Heart right ventricle (tissue), 16 donors: ENCODE data around the gene SUSD5. TPM values are rescaled to one million over a fixed set of nuclear protein-coding genes. Genes with fewer than 3 reads are reported as not detected.
"Not testable (repeated sequence)": the region's sequence is repeated elsewhere in the genome, so short reads cannot be mapped to it uniquely, and the experiment has no call there.

Experiments
- ATAC-seq, 8 donors: fragments of 200-7000 bp; cut with Tn5 transposase; one replicate each; pipeline ENCODE4 v1.9.1; 2020; ENCODE audit warnings: mild to moderate bottlenecking in 8 of 8, moderate library complexity in 8 of 8, moderate number of reproducible peaks in 1 of 8
- DNase-seq, 2 donors: peaks; one replicate each; pipeline ENCODE4 v3.0.0-alpha.2; 2020
- H3K27ac ChIP-seq, 10 donors: fragments of 200-600 bp; sonication (generic) in 2 of 10; one replicate each; pipeline versions ENCODE4 v1.5.0 to v1.8.0; 2020 to 2022; ENCODE audit warnings: mild to moderate bottlenecking in 3 of 10
- H3K27me3 ChIP-seq, 7 donors: fragments of 200-600 bp; one replicate each; pipeline ENCODE4 v1.8.0; 2021 to 2022; ENCODE audit warnings: mild to moderate bottlenecking in 2 of 7
- H3K36me3 ChIP-seq, 9 donors: fragments of 200-600 bp; sonication (generic) in 1 of 9; one replicate each; pipeline versions ENCODE4 v1.5.0 to v1.8.0; 2020 to 2022; ENCODE audit warnings: mild to moderate bottlenecking in 2 of 9
- H3K4me1 ChIP-seq, 9 donors: fragments of 200-600 bp; sonication (generic) in 1 of 9; one replicate each; pipeline versions ENCODE4 v1.5.0 to v1.8.0; 2020 to 2022; ENCODE audit warnings: mild to moderate bottlenecking in 4 of 9
- H3K4me3 ChIP-seq, 10 donors: fragments of 200-600 bp; sonication (generic) in 2 of 10; one replicate each; pipeline versions ENCODE4 v1.5.0 to v1.8.0; 2020 to 2022; ENCODE audit warnings: mild to moderate bottlenecking in 7 of 10, moderate library complexity in 2 of 10
- H3K9me3 ChIP-seq, 11 donors: fragments of 200-600 bp in 10 of 11; sonication (generic) in 2 of 11; one replicate each; pipeline versions ENCODE4 v1.5.0 to v1.8.0; 2013 to 2022; ENCODE audit warnings: mild to moderate bottlenecking in 2 of 11, control low read depth in 1 of 11, moderate library complexity in 1 of 11
- WGBS, 2 donors: extraction: QIAGEN DNeasy Blood & Tissue Kit; methylation state at CpG; one replicate each; pipeline ENCODE4 v1.1.7; 2013; ENCODE audit warnings: inconsistent platforms in 1 of 2; 5-methylcytosine and 5-hydroxymethylcytosine counted together
- intact Hi-C, 10 donors: fragments of 100-400 bp; cut with DNase I; formaldehyde crosslinking; loops; one replicate each; pipeline versions ENCODE4 v1.11.1 to v1.14.2; 2022
- polyA plus RNA-seq, 2 donors: library from polyadenylated mRNA; stranded (reverse); fragments of 200-250 nt; gene quantifications; one replicate each; pipeline ENCODE4 v1.2.3, GENCODE V29; 2013
- total RNA-seq, 10 donors: library from RNA; stranded (reverse); fragmentation: NEBNext Ultra II Directional in 3 of 10; extraction: Animal tissue kit (Norgen Biotek cat#: 25700) in 3 of 10; gene quantifications; one replicate each; pipeline versions ENCODE4 v1.2.1 to v1.2.4, GENCODE V29; 2021 to 2023
- TF ChIP-seq, protein P1 (sequence below), 9 donors: fragments of 200-600 bp; sonication (generic) in 2 of 9; IDR thresholded peaks; one replicate each; pipeline versions ENCODE4 v1.5.0 to v1.8.0; 2021 to 2022; ENCODE audit warnings: antibody characterized with exemption in 9 of 9, mild to moderate bottlenecking in 5 of 9, moderate library complexity in 1 of 9
- donor health status: Arrhythmogenic right ventricular cardiomyopathy.
- donor health status: ischemic (EF 13 %, LVEDD 7.1; RV severe dilation, severe dysfunction).
- donor health status: healthy with polysubstance abuse.
- donor health status: DM: no; HTN: yes; CAD: no.
- donor health status: DM: no; HTN: no; CAD: no.
- donor health status: ischemic (EF 25% LVEDD 6.9; RV normal size, moderate dysfunction).
- donor health status: ischemic (EF 25% LVEDD 5.7; RV mildly dilated, moderate dysfunction).
- donor health status: healthy.
- donor health status: DM: yes; HTN: yes; CAD: no.
- donor health status: Ischemic cardiomyopathy.
- donor health status: ischemic (EF 35%, LVEDD 5.7; RV mildly dilated, moderate dysfunction).
- donor health status: nonischemic (EF 11% LVEDD 7.7; RV severe dilation, severe dysfunction).
- donor health status: DM: yes; HTN: yes; CAD: no.
- donor health status: PGD.
- donor health status: ischemic (EF 29% LVEDD 5.4; RV normal size, mild dysfunction).
- donor health status: nonischemic (EF 23%, LVEDD 6.1; RV moderate dilation, normal function).

The SUSD5 gene
- total and polyA plus RNA-seq, 12 donors = 0.28 to 12.9 (median 1.0) TPM

DNA sequence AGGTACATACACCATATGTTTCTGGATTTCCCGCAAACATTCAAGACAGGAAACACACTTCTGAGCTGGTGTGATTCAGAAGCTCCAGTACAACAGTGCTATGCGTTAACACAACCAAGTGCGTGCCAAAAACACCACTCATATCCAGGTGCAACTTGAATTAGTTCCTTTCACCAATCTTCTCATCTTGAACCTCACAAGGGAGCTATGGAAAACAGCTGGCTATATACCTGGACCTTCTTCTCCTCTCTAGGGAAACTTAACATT, 31.3 kb downstream of the SUSD5 start:
- intact Hi-C loops = no loop called here
- ATAC-seq (no peak), DNase-seq (no peak)
- TF ChIP-seq, protein P1, sequence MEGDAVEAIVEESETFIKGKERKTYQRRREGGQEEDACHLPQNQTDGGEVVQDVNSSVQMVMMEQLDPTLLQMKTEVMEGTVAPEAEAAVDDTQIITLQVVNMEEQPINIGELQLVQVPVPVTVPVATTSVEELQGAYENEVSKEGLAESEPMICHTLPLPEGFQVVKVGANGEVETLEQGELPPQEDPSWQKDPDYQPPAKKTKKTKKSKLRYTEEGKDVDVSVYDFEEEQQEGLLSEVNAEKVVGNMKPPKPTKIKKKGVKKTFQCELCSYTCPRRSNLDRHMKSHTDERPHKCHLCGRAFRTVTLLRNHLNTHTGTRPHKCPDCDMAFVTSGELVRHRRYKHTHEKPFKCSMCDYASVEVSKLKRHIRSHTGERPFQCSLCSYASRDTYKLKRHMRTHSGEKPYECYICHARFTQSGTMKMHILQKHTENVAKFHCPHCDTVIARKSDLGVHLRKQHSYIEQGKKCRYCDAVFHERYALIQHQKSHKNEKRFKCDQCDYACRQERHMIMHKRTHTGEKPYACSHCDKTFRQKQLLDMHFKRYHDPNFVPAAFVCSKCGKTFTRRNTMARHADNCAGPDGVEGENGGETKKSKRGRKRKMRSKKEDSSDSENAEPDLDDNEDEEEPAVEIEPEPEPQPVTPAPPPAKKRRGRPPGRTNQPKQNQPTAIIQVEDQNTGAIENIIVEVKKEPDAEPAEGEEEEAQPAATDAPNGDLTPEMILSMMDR (IDR thresholded peaks at IDR 0.05) = no peak
- Histone ChIP-seq H3K4me3 (no peak overlapping the region), H3K27ac (no peak overlapping the region), H3K36me3 (no peaks in the 10 kb centered on the region), H3K27me3 (no peaks in the 10 kb centered on the region), H3K4me1 (no peaks in the 10 kb centered on the region), H3K9me3 (peaks cover 0 to 11% (median 0%) of the 10 kb centered on the region in 11 donors)
- WGBS, 2 donors = 79 to 85% methylated on average over 3 of the region's 3 CpGs

DNA sequence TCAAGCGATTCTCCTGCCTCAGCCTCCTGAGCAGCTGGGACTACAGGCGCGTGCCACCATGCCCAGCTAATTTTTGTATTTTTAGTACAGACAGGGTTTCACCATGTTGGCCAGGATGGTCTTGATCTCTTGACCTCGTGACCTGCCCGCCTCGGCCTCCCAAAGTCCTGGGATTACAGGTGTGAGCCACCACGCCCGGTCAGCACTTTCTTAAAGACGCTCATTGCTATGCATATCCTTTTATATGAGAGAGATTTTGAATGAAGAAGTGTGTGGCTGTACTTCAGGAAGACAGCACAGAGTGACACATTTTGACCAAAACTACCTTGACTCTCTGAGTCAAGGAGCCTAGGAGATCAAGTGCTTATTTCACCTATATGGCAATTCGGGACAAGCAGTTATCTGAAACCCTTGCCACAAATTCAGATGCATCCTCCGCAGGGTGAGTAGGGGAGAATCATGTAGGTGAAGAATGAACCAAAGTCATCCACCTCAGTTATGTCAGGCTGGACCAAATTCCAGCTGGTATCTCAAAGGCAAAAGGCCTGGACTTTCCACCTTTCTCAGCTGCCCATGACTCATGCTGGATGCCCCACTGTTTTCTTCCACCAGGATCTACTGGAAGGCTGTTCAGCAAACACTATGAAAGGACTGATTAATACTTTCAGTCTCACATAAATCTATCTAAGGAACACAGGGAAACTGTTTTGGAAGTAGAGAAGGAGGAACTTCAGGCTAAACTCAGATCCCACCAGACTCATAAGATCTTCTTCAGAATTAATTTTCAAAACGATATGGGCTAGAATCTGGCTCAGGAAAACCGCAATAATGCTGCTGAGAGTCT, 31.9 kb downstream of the SUSD5 start:
- TF ChIP-seq, protein P1 (IDR thresholded peaks at IDR 0.05) = no peak
- Histone ChIP-seq H3K9me3 (peaks cover 0 to 16% (median 0%) of the 10 kb centered on the region in 11 donors), H3K4me3 (no peak overlapping the region), H3K36me3 (no peaks in the 10 kb centered on the region), H3K27me3 (no peaks in the 10 kb centered on the region), H3K27ac (no peak overlapping the region), H3K4me1 (peaks cover 0 to 4% (median 0%) of the 10 kb centered on the region in 9 donors)
- ATAC-seq (no peak), DNase-seq (no peak)
- intact Hi-C loops = no loop called here
- WGBS, 2 donors = 95 to 96% methylated on average over 13 of the region's 13 CpGs

DNA sequence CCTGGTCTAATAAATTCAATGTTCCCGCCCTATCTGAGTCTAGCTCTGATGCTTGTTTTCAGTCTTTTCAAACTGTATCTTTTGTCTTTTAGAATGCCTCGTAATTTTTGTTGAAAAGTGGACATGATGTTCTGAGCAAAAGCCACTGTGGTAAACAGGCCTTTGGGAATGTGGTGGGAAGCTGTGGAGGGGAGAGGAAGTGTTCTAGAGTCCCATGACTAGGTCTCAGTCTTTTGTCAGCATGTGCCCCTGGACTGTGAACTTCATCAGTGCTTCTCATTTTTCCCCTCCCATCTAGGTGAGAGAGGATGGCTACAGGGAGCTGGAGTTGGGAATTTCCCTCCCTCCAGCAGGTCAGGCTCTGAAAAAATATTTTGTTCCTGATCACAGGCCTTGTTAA, 33.7 kb downstream of the SUSD5 start:
- intact Hi-C loops = no loop called here
- Histone ChIP-seq H3K4me1 (peaks cover 0 to 4% (median 0%) of the 10 kb centered on the region in 9 donors), H3K27ac (no peak overlapping the region), H3K27me3 (no peaks in the 10 kb centered on the region), H3K9me3 (peaks cover 0 to 20% (median 0%) of the 10 kb centered on the region in 11 donors), H3K36me3 (no peaks in the 10 kb centered on the region), H3K4me3 (no peak overlapping the region)
- TF ChIP-seq, protein P1 (IDR thresholded peaks at IDR 0.05) = no peak
- no peak for ATAC-seq
- 84 to 87% methylated on average over 2 of the region's 2 CpGs for WGBS, 2 donors
- no peak for DNase-seq

DNA sequence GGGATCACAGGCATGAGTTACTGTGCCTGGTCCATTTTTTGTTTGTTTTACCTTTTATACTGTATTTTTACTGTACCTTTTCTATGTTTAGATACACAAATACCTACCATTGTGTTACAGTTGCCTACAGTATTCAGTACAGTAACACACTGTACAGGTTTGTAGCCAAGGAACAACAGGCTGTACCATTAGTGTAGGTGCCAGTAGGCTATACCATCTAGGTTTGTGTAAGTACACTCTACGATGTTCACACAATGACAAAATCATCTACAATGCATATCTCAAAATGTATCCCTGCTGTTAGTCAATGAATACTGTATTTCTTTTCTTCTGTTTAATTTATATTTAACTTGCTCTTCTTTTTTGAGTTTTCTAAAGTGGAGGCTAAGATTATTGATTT, 37.0 kb downstream of the SUSD5 start:
- peaks cover 0 to 39% (median 10%) of the 10 kb centered on the region in 11 donors for H3K9me3 ChIP-seq
- H3K4me3 ChIP-seq, H3K4me1 ChIP-seq, ATAC-seq, intact Hi-C loops, DNase-seq, H3K27ac ChIP-seq, H3K36me3 ChIP-seq, H3K27me3 ChIP-seq: not testable (repeated sequence)
- 90 to 95% methylated on average over 1 of the region's 1 CpG for WGBS, 2 donors

DNA sequence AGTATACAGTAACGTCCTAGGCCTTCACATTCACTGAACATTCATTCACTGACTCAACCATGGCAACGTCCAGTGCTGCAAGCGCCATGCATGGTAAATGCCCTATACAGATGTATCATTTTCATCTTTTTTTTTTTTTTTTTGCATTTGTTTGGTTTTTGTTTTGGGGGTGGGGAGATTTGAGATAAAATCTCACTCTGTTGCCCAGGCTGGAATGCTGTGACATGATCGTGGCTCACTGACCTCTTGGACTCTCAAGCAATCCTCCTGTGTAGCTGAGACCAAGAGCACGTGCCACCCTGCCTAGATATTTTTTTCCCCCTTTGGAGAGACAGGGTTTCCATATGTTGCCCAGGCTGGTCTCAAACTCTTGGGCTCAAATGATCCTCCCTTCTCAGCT, 37.4 kb downstream of the SUSD5 start:
- TF ChIP-seq, protein P1 (IDR thresholded peaks at IDR 0.05) = no peak
- intact Hi-C loops = no loop called here
- ATAC-seq (no peak), DNase-seq (no peak)
- Histone ChIP-seq H3K36me3 (no peaks in the 10 kb centered on the region), H3K27me3 (no peaks in the 10 kb centered on the region), H3K4me1 (peaks cover 0 to 4% (median 0%) of the 10 kb centered on the region in 9 donors), H3K9me3 (peaks cover 0 to 39% (median 10%) of the 10 kb centered on the region in 11 donors), H3K27ac (no peak overlapping the region), H3K4me3 (no peak overlapping the region)
- WGBS, 2 donors = 78 to 88% methylated on average over 5 of the region's 5 CpGs
